ENCODE measurements around the gene PCP4. TPM values are rescaled to one million over a fixed set of nuclear protein-coding genes. Genes with fewer than 3 reads are reported as not detected.

Gene PCP4
- polyA plus RNA-seq, 1 donor (not counting 4 experiments of a cell fraction or from before 2014, with no cell fraction given), result not detected

- H3K36me3 ChIP-seq (ENCODE audit: control insufficient read depth in 2 of 2, extremely low read depth in 1 of 2, insufficient read depth in 2 of 2, low read length in 2 of 2), result no peaks in the 10 kb centered on the region
- TF ChIP-seq, protein P1, sequence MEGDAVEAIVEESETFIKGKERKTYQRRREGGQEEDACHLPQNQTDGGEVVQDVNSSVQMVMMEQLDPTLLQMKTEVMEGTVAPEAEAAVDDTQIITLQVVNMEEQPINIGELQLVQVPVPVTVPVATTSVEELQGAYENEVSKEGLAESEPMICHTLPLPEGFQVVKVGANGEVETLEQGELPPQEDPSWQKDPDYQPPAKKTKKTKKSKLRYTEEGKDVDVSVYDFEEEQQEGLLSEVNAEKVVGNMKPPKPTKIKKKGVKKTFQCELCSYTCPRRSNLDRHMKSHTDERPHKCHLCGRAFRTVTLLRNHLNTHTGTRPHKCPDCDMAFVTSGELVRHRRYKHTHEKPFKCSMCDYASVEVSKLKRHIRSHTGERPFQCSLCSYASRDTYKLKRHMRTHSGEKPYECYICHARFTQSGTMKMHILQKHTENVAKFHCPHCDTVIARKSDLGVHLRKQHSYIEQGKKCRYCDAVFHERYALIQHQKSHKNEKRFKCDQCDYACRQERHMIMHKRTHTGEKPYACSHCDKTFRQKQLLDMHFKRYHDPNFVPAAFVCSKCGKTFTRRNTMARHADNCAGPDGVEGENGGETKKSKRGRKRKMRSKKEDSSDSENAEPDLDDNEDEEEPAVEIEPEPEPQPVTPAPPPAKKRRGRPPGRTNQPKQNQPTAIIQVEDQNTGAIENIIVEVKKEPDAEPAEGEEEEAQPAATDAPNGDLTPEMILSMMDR (optimal IDR thresholded peaks at IDR 0.05 in 1 of 3, IDR thresholded peaks at IDR 0.05 in 1 of 3, conservative IDR thresholded peaks at IDR 0.05 in 1 of 3; ENCODE audit: extremely low read depth in 1 of 3, insufficient read depth in 2 of 3, low read length in 3 of 3), result no peak
- TF ChIP-seq EZH2 (IDR thresholded peaks at IDR 0.05; ENCODE audit: low read length), result no peak
- no peak overlapping the region for H3K27ac ChIP-seq (ENCODE audit: control insufficient read depth, insufficient read depth, low read length)
- H3K27me3 ChIP-seq (ENCODE audit: control insufficient read depth, extremely low read depth, insufficient read depth, low read length), result no peaks in the 10 kb centered on the region
- dilution Hi-C loops (cut with MboI; ENCODE audit: extremely low pct_ligation_motif_present, low sequenced_read_pairs), result no loop called here
- FAIRE-seq (no peak), DNase-seq (ENCODE audit: low read depth, low spot score) (no peak)
- H3K79me2 ChIP-seq (ENCODE audit: control insufficient read depth, insufficient read depth, low read length), result no peaks in the 10 kb centered on the region
- no peaks in the 10 kb centered on the region for H4K20me1 ChIP-seq (ENCODE audit: control insufficient read depth, extremely low read depth, insufficient read depth, low read length)
- no peaks in the 10 kb centered on the region for H3K9me1 ChIP-seq (ENCODE audit: control insufficient read depth, extremely low read depth, insufficient read depth, low read length)
- H3K9me3 ChIP-seq (ENCODE audit: control insufficient read depth, low read depth, low read length), result peaks cover 5% of the 10 kb centered on the region
- no peak overlapping the region for H3K4me2 ChIP-seq (ENCODE audit: control insufficient read depth, extremely low read depth, insufficient read depth, low read depth, low read length)
- H3K4me1 ChIP-seq (ENCODE audit: control insufficient read depth, extremely low read depth, insufficient read depth, low read length), result no peaks in the 10 kb centered on the region
- no peak overlapping the region for H2AFZ ChIP-seq (ENCODE audit: control insufficient read depth, low read length)
- H3K4me3 ChIP-seq (ENCODE audit: control insufficient read depth in 2 of 3, extremely low read depth in 1 of 3, insufficient read depth in 2 of 3, low read depth in 1 of 3, low read length in 3 of 3), result no peak overlapping the region
- H3K9ac ChIP-seq (ENCODE audit: control insufficient read depth, extremely low read depth, insufficient read depth, low read length), result no peak overlapping the region
These were observed 51.3 kb downstream of the PCP4 start for GRCh38 chr21:39918558-39918957.

GRCh38 chr21:39923476-39923875, 56.2 kb downstream of the PCP4 start:
- Histone ChIP-seq H3K9me1 (ENCODE audit: control insufficient read depth, extremely low read depth, insufficient read depth, low read length) (no peaks in the 10 kb centered on the region), H2AFZ (ENCODE audit: control insufficient read depth, low read length) (no peak overlapping the region), H3K36me3 (ENCODE audit: control insufficient read depth in 2 of 2, extremely low read depth in 1 of 2, insufficient read depth in 2 of 2, low read length in 2 of 2) (no peaks in the 10 kb centered on the region), H3K4me2 (ENCODE audit: control insufficient read depth, extremely low read depth, insufficient read depth, low read depth, low read length) (no peak overlapping the region), H3K27ac (ENCODE audit: control insufficient read depth, insufficient read depth, low read length) (no peak overlapping the region), H3K9me3 (ENCODE audit: control insufficient read depth, low read depth, low read length) (peaks cover 3% of the 10 kb centered on the region), H3K4me3 (ENCODE audit: control insufficient read depth in 2 of 3, extremely low read depth in 1 of 3, insufficient read depth in 2 of 3, low read depth in 1 of 3, low read length in 3 of 3) (no peak overlapping the region), H3K9ac (ENCODE audit: control insufficient read depth, extremely low read depth, insufficient read depth, low read length) (no peak overlapping the region), H3K79me2 (ENCODE audit: control insufficient read depth, insufficient read depth, low read length) (no peaks in the 10 kb centered on the region), H3K4me1 (ENCODE audit: control insufficient read depth, extremely low read depth, insufficient read depth, low read length) (no peaks in the 10 kb centered on the region), H3K27me3 (ENCODE audit: control insufficient read depth, extremely low read depth, insufficient read depth, low read length) (no peaks in the 10 kb centered on the region), H4K20me1 (ENCODE audit: control insufficient read depth, extremely low read depth, insufficient read depth, low read length) (no peaks in the 10 kb centered on the region)
- dilution Hi-C loops (cut with MboI; ENCODE audit: extremely low pct_ligation_motif_present, low sequenced_read_pairs), result no loop called here
- TF ChIP-seq, protein P1 (optimal IDR thresholded peaks at IDR 0.05 in 1 of 3, IDR thresholded peaks at IDR 0.05 in 1 of 3, conservative IDR thresholded peaks at IDR 0.05 in 1 of 3; ENCODE audit: extremely low read depth in 1 of 3, insufficient read depth in 2 of 3, low read length in 3 of 3), result no peak
- no peak for TF ChIP-seq EZH2 (IDR thresholded peaks at IDR 0.05; ENCODE audit: low read length)
- DNase-seq (ENCODE audit: low read depth, low spot score) (no peak), FAIRE-seq (no peak)

All from keratinocyte (primary cell).